ENCODE measurements around the gene SLC35F3.
"Not testable (repeated sequence)": the region's sequence is repeated elsewhere in the genome, so short reads cannot be mapped to it uniquely, and the experiment has no call there.

The SLC35F3 gene

DNA sequence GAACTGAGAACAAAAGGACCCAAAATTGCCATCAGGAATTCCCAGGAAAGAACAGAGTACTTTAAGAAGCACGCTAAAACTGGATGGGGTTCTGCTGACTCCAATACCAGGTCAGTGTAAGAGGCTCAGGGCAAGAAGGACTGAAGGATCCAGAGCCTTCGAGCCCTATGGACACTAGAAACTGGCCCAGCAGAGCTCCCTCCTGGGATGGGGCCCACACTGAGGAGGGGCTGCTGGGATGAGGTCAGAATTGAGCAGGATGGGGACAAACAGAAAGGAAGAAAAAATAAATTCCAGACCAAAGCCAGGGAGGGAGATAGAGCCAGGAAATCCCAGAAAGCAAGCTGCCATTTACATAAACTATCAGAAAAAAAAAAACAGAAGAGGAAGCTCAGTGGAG lies 246.4 kb downstream of the SLC35F3 start:
- TF ChIP-seq CTCF (IDR thresholded peaks at IDR 0.05; ENCODE audit: insufficient read depth, low read depth, low read length, missing control alignments) = no peak
- no peak overlapping the region for H3K4me3 ChIP-seq (ENCODE audit: low read depth, low read length)
- DNase-seq (ENCODE audit: low read depth) = no peak

DNA sequence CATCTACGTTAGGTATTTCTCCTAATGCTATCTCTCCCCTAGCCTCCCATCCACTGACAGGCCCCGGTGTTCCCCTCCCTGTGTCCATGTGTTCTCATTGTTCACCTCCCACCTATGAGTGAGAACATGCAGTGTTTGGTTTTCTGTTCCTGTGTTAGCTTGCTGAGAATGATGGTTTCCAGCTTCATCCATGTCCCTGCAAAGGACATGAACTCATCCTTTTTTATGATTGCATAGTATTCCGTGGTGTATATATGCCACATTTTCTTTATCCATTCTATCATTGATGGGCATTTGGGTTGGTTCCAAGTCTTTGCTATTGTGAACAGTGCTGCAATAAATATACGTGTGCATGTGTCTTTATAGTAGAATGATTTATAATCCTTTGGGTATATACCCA lies 247.9 kb downstream of the SLC35F3 start:
- not testable (repeated sequence) for DNase-seq (ENCODE audit: low read depth); H3K4me3 ChIP-seq (ENCODE audit: low read depth, low read length)

GRCh38 chr1:234154320-234155251 lies 250.1 kb downstream of the SLC35F3 start:
- peak; percentile 80 for DNase-seq (ENCODE audit: low read depth)

DNA sequence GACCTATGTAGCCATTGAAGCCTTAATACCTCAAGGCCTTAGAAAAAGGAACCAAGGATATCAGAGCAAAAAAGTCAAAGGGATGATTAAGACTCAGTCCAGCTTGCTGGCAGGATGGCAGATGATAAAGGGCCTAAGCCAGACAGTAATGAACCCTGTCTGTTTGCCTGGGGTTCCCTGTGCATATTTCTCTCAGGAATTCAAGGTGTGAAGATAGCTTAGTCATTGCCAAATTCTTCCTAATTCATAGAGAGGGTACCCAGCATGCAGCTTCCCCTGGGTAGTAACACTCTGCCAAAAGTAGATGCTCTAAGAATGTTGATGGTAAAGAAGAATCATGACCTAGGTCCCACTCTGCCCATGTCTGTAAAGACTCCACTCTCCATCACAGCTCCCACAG lies 258.2 kb downstream of the SLC35F3 start:
- DNase-seq (ENCODE audit: low read depth) = no peak
- no peak for TF ChIP-seq CTCF (IDR thresholded peaks at IDR 0.05; ENCODE audit: insufficient read depth, low read depth, low read length, missing control alignments)

More at GRCh38 chr1:234154320-234155251, 250.1 kb downstream of the SLC35F3 start:
- no peak overlapping the region for H3K4me3 ChIP-seq (ENCODE audit: low read depth, low read length)
- TF ChIP-seq CTCF (IDR thresholded peaks at IDR 0.05; ENCODE audit: insufficient read depth, low read depth, low read length, missing control alignments) = peak; percentile 64

GRCh38 chr1:234163267-234163919 lies 258.9 kb downstream of the SLC35F3 start:
- H3K4me3 ChIP-seq (ENCODE audit: low read depth, low read length) = no peak overlapping the region
- TF ChIP-seq CTCF (IDR thresholded peaks at IDR 0.05; ENCODE audit: insufficient read depth, low read depth, low read length, missing control alignments) = no peak
- no peak for DNase-seq (ENCODE audit: low read depth)

More for the DNA sequence above, 258.2 kb downstream of the SLC35F3 start:
- H3K4me3 ChIP-seq (ENCODE audit: low read depth, low read length) = no peak overlapping the region

DNA sequence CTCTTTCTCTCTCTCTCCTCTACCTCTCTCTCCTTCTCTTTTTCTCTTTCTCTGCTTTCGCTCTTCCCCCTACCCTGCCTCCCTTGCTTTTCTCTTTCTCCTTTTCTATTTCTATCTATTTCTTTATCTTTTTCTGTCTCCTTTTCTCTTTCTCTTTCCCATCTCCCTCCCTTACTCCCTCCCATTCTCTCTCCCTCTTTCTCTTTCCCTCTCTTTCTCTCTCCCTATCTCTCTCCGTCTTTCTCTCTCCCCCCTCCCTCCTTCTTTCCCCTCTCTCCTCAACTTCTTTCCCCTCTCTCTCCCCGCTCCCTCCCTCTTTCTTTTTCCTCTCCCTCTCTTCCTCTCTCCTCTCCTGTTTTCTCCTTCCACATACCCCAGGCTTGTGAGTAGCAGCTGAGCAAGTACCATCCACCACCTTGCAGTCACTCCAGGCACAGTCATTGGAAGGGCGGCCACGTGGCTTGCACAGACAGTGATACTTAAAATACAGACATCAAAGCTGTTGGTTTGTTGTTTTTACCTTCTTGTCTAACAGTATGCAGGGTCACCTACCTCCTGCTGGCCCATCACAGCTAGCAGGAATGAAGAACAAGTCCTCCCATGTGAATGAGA lies 259.7 kb downstream of the SLC35F3 start:
- TF ChIP-seq CTCF (IDR thresholded peaks at IDR 0.05; ENCODE audit: insufficient read depth, low read depth, low read length, missing control alignments) = no peak
- H3K4me3 ChIP-seq (ENCODE audit: low read depth, low read length) = no peak overlapping the region
- no peak for DNase-seq (ENCODE audit: low read depth)

All from GM12865 (cell line).